HG03558 (cell line): Measurements from ENCODE around the gene DLG2.

Source experiments
- ATAC-seq: cut with Tn5 transposase; IDR thresholded peaks from one replicate; pipeline ENCODE4 v1.9.1; 2021; ENCODE audit warnings: moderate number of reproducible peaks; ENCODE audit not compliant: unreplicated experiment; ENCODE audit errors: extremely low read depth

The DLG2 gene

GRCh38 chr11:85575388-85575787, 51.8 kb downstream of the DLG2 start:
- ATAC-seq = no peak

DNA sequence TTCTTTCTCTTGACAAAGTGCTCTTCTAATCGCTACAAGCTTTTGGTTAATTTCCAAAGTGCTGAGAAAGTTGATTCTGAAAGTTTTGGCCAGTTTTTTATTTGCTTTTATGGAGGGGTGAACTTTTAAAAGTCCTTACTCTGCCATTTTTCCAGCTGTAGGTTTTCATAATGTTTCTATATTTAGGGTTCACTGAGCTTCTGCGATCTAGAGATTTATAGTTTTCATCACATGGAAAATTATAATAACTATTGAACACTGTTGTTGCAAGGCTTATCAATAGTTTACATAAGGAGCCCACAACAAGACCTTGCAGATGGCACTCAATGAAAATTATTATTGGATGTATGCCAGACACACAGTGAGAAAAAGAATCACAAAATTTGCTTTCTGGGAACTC, 55.1 kb downstream of the DLG2 start:
- no peak for ATAC-seq

DNA sequence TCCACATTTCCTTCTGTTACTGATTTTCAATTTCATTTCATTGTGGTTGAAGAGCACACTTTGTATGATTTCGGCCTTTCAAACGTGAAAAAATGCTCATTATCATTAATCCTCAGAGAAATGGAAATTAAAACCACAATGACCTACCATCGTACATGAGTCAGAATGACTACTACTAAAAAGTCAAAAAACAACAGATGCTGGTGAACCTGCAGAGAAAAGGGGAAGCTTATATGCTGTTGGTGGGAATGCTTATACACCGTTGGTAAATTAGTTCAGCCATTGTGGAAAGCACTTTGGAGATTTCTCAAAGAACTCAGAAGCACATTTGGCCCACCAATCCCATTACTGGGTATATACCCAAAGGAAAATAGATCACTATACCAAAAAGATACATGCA, 57.6 kb downstream of the DLG2 start:
- ATAC-seq = no peak

GRCh38 chr11:85558411-85558810, 68.7 kb downstream of the DLG2 start:
- ATAC-seq = no peak

DNA sequence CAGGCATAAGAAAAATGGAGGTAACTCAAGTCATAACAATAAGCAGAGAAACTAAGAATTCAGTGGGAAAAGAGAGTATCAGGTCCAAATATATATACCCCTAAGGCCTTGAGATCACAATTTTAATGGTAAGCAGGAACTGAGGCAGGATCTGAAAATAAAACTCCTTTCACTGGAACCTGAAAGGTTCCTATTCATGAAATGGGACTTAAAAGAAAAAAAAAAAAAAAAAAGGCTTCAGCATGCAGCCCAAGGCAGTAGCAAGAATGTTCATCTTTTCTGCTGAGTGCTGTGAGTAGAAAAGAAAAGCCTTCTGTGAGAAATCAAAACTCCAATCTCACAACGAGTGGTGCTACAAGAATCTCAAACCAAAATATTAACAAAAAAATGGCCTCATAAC, 75.3 kb downstream of the DLG2 start:
- ATAC-seq = no peak

GRCh38 chr11:85541683-85542082, 85.5 kb downstream of the DLG2 start:
- ATAC-seq = no peak

GRCh38 chr11:85540635-85541205, 86.4 kb downstream of the DLG2 start:
- no peak for ATAC-seq

- ATAC-seq = no peak
Observed at GRCh38 chr11:85540181-85540580, 87.0 kb downstream of the DLG2 start.

- ATAC-seq = no peak
Observed at GRCh38 chr11:85539740-85540139, 87.4 kb downstream of the DLG2 start.

DNA sequence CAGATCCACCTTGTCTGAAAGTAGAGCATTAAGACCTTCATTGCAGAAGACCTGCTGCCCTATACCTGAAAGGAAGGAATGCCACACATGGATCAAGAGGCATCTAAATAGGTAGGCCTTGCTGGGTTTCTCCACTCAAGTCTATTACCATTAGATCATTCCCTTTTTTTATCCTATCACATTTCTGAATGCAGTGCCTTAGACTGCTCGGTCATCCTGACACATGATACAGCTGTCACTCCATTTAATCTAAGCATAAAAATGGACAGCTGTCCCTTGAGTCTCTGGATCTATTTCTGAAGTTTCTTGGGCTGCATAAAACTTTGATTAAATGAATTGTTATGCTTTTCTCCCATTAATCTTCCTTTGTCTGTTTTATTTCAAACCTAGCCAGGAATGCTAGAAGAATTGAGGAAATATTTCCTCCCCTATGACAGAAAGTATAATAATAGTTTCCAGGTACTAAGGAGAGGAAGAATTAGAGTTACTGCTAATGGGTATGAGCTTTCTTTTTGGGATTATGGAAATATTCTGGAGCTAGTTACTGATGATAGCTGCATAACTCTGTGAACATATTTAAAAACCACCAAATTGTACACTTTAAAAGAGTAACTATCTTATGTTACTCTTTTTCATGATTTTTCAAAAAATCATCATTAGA, 88.0 kb downstream of the DLG2 start:
- no peak for ATAC-seq

DNA sequence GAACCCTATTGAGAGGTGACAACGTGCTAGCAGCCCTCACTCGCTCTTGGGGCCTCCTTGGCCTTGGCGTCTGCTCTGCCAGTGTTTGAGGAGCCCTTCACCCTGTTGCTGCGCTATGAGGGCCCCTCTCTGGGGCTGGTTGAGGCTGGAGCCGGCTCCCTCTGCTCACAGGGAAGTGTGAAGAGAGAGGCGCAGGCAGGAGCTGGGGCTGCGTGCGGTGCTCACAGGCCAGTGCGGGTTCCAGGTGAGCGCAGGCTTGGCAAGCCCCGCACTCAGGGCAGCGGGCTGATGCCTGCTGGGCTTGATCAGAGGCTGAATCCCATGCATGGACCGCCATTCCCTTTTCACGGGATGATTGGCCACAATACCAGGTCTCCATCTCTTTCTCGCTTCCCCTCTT, 90.7 kb downstream of the DLG2 start:
- no peak for ATAC-seq

DNA sequence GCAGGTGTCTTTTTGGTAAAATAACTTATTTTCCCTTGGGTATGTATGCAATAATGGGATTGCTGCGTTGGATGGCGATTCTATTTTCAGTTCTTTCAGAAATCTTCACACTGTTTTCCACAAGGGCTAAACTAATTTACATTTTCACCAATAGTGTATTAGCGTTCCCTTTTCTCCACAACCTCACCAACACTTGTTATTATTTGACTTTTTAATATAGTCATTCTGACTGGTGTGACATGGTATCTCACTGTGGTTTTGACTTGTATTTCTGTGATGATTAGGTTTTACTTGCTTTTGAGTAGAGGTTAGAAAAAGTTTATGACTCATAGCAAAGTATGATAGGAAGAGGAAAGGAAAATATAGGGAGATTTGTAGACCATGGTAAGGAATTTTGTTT, 92.3 kb downstream of the DLG2 start:
- ATAC-seq = no peak

DNA sequence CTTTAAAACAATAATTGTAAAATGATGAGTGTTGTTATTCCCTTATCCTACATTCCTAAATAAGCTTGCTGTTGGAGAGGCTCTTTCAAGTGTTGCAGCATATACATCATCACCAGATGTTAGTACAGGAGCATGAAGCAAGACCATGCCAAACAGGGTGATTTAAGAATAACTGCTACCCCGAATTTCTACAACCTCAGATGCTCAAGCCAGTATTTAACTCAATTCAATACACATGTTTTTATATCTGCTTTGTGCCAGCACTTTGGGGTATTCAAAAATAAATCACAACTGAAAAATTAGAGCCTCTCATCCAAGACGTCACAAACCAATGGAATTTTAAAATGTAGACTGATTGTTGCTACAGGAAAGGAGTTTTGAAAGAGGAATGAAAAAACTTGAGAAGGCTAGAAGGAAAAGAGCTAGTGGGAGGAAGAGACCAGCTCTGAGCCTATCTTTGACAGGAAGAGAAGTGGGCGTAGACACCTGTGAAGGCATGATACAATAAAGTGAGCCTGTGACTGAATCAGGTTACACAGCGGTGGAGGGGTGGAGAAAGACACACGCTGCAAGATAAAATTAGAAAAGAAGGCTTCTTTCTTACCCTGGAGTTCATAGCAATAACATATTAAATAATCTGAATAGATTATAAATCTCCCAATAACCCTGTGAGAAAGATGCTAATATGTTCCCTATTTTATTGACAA, 95.8 kb downstream of the DLG2 start:
- no peak for ATAC-seq

GRCh38 chr11:85530634-85531033, 96.5 kb downstream of the DLG2 start:
- ATAC-seq = no peak

DNA sequence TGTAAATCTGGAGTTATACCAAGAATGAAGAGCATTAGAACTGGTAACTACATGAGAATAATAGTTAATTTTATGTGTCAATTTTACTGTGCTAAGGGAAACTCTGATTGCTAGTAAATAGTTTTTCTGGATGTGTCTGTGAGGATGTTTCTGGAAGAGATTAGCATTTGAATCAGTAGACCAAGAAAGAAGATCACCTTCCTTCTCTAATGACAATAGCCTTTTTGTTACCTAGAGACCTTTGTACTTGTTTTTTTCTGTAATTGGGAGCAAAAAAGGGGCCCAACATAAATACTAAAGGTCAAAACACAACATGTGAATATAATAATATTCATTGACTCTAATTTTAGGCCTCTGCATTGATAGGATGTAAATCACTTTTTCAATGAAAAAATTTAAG, 100.6 kb downstream of the DLG2 start:
- ATAC-seq = no peak

DNA sequence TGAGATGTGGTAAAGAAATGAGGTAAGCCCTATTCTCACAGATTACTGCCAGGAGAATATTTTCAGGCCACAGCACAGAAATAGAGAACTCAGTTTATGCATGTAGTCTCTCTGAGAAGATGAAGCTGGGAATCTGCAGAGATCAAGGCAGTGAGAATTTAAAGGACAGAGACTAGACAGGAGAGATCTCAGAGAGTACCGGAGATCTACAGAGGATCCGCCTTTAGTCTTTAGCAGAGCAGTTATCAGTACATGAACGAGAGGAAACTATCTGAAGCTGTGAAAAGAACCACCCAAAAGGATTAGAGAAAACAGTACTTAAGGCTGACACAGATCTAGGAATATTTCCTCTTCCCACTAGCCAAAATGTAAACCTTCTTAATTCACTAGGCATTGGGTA, 101.5 kb downstream of the DLG2 start:
- ATAC-seq = no peak

GRCh38 chr11:85517272-85517671, 109.9 kb downstream of the DLG2 start:
- no peak for ATAC-seq

DNA sequence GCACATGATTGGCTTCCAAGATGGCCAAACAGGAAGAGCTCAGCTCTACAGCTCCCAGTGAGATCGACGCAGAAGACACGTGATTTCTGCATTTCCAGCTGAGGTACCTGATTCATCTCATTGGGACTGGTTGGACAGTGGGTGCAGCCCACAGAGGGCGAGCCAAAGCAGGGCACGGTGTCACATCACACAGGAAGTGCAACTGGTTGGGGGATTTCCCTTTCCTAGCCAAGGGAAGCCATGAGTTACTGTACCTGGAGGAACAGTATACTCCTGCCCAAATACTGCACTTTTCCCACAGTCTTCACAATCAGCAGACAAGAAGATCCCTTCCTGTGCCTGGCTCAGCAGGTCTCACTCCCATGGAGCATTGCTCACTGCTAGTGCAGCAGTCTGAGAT, 131.2 kb downstream of the DLG2 start:
- no peak for ATAC-seq

DNA sequence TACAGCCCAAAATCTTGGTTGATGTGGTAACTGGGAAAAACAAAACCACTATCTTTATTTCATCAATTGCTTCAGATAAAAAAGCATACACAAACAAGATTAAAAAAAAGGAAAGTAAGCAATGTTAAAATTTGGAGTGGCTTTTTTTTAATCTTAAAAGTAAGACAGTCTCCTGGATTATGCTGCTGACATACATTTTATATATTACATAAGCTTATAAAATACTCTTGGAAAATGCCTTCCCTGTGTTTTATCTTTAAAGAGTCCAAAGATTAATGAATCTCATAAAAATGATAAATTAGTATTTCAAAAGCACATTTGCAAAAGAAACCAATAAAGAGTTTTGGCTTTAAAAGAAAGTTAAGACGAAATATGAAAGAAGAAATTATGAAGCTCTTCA, 132.7 kb downstream of the DLG2 start:
- ATAC-seq = no peak

DNA sequence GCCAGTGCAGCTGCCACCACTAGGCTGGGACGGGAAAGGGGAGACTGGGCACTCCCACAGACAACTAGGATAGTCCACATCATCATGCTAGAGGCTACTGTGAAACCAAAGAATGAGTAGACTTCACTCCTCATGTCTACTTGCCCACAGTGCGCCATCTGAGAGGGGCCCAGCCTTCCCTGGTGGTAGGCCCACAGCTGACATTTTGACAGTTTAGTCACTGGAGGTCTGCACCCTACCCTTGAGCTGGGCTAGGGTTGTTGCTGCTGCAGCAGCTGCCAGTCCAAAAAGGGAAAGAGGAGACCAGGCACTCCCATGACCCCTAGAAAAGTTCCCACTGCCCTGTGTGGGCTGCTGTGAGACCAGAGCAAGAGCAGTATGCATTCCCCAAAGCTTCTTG, 141.2 kb downstream of the DLG2 start:
- no peak for ATAC-seq

GRCh38 chr11:85483861-85484260, 143.3 kb downstream of the DLG2 start:
- no peak for ATAC-seq

- no peak for ATAC-seq
Observed at GRCh38 chr11:85481862-85482261, 145.3 kb downstream of the DLG2 start.
